GM21576 (cell line): ENCODE measurements around the gene CSNK1D.
"Not testable (repeated sequence)": the region's sequence is repeated elsewhere in the genome, so short reads cannot be mapped to it uniquely, and the experiment has no call there.

Source experiments
- ATAC-seq: cut with Tn5 transposase; IDR thresholded peaks from one replicate; pipeline ENCODE4 v1.9.1; 2021; ENCODE audit warnings: mild to moderate bottlenecking, moderate library complexity; ENCODE audit not compliant: unreplicated experiment

The CSNK1D gene

DNA sequence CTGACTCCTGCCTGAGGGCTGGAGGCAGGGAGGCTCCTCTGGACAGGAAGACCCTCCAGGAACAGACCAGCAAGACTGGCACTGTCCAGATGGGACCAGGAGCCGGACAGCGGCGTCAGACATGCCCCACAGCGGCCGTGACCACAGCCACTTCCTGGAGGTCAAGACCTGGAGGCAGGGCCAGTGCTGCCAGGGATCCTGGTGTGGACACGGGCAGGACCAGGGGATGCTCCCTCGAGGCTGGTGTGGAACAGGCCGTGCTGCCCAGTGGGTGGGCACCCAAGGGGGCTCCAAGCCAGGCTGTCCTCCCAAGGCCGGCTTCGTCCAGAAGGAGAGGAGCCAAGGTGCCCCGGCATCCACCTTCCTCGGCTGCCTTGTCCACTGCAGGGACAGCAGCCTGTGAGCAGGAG is 56.4 kb downstream of the CSNK1D start:
- ATAC-seq, result no peak

DNA sequence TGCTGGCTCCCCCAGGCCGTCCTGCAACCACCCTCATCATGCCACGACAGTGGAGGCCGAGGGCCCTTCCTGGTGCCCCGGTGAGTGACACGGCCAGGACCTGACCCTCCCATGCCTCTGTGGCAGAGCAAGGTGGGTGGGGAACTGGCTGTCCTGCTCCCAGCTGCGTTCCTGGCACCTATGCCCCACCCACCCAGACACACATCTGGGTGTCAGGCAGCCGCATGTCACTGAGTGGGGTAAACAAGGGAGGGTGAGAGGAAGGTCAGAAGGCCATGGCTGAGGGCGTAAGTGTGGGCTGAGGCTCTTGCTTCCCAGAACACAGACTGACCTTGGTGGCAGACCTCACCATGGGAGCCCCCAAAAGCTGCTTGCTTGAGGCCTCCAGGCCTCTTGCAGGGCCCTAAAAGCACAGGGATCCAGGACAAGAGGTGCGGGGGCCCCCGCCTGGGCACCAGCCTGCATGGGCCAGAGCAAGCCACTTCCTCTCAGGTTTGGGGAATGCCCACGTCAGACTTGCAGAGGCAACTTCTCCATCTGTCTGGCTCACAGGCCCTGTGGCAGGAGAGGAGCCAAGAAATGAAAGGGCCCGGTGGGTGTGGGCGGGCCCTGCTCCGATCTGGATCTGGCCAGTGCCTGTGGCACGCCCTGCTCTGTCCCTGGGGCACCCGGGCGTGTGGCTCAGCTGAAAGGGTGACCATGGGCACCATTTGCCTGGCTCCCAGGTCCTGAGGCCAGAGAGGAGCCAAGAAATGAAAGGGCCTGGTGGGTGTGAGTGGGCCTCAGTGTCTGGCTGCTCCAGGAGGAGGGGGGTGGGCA is 57.0 kb downstream of the CSNK1D start:
- no peak for ATAC-seq

DNA sequence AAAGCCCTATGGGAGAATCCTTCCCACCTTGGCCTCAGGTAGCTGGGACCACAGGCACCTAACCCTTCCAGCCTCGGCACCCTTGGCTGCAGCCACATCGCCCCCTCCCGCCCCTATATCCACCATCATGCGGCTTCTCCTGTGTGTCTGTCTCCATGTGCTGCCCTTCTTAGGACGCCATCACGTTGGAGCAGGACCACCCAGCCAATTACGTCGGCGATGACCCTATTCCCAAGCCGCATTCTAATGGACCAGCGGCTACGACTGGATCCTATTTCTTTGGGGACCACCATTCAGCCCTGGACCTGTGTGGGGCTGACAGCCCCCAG is 57.6 kb downstream of the CSNK1D start:
- ATAC-seq, result no peak

DNA sequence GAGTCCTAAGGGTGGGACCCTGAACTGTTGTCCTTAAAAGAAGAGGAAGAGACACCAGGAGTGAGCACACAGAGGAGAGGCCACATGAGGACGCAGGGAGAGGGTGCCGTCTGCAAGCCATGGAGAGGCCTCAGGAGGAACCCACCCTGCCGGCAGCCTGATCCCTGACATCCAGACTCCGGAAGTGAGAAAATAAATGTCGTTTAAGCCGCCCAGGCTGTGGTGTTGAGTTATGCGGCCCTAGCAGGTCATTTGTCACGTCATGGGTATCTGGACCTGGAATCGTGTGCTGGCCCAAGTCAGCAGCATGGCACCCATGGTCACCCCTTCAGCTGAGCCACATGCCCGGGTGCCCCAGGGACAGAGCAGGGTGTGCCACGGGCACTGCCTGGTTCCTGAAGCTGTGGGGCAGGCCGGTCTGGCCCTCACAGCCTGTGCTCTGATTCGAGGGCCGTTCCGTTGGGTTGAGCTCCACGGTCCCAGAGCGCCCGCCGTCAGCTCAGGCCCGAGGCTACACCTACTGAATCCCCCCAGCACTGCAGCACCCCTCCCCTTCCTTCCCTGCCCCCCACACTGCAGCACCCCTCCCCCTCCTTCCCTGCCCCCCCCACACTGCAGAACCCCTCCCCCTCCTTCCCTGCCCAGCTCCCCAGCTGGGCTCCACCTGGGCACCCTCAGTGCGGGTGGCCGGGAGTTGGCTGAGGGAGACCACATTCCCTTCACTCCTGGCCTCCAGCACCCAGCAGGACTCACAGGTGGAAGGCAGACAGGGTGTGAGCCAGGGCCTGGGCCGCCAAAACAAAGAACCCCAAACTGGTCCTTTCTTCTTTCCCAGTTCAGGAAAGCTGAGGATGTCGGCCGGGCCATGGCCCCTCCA is 58.2 kb downstream of the CSNK1D start:
- no peak for ATAC-seq

DNA sequence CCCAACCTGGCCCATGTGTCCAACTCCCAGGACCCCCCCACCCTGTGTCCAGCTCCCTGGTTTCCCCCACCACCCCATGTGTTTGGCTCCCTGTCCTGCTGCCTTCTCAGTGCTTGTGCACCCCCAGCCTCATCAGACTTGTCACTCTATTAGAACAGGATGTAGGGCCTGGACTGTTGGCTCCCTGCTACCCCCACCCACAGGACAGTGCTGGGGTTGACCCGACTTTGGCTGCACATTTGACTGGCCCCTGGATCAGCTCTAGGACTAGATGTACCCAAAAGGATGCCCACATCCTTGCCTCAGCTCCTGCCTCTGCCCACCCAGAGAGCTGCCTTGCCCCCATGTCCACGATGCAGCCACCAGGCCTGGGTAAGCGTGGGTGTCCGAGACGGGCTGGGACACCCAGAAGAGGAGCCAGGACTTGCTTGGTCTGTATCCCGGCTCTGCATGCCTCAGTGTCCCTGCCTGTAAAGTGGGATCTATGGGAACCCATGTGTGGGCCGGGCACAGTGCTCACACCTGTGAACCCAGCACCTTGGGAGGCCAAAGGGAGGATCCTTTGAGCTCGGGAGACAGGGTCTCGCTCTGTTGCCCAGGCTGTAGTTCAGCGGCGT is 59.4 kb downstream of the CSNK1D start:
- no peak for ATAC-seq

DNA sequence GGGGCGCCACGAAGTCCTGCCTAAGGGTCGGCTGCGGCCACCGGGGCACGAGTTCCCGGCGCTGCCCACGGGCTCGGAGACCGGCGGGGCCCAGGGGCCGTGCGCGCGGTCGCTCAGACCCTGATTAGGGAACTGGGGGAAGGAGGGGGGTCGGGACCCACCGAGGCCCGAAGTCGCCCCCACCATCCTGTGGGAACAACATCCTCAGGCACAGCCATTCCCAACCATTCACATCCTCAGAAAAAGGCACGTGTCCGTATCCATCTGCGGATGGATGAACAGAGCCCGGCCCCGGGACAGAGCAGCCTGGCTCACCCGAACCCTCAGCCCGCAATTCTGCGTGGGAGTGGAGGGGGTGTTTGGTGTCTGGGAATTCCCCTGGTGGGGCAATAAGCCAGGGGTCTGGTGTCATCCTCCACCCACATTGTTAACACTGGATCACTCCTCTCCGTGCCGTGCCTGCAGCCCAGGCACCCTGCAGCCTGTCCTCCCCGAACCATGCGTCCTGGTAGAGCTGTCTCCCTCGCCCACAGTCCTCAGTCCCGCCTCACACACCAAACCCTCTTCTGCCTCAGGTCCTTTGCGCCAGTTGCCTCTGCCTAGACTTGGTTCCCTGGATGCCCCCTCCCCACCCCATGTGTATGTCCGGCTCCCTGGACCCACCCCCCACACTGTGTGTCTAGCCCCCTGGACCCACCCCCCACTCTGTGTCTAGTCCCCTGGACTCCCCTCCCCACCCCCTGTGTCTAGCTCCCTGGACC is 60.1 kb downstream of the CSNK1D start:
- no peak for ATAC-seq

DNA sequence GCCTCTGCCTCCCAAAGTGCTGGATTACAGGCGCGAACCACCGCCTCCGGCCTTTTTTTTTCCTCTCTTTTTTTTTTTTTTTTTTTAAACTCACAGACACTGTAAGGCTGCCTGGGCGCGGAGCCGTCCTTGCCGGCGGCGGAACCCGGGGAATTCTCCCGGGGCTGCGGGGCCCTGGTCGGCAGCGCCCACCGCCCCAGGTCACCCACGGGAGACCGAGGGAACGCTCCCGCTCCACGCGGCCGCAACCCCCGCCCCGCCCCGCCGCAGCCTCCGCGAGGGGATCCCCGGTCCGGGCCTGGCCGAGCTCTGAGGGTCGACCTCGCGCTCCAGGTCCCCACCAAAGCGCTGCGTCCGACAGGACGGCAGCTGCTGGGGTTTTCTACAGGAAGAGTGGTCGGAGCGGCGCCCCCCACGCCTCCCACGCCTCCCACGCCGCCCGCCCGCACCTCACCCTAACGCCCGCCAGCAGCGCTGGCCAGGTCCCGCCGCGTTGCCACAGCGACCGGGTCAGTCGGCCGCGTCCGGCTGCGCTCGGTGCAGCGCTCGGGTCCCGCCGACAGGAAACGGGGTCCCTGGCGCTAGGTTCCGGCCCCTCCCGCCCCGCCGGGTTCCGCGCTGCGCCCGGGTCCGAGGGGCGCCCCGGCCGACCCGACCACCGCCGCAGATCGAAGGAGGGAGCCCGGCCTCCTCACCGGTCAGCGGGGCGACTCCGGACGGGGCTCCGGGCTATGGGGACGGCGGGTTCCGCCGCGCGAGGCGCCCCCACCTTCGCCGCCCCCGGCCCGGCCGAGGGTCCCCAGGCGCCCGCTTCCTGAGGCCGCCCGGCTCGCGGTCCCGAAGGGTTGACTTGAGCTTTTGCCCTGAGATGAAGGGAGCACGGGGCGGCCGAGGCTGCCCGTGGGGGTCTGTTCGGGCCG is 60.9 kb downstream of the CSNK1D start, which contains the start of gene CCDC57:
CCDC57 (minus strand) TSS at position 512 of the 920 bp plus-strand sequence. CDS start 10,898 bp downstream, outside the sequence.
- peak; percentile 55 for ATAC-seq

DNA sequence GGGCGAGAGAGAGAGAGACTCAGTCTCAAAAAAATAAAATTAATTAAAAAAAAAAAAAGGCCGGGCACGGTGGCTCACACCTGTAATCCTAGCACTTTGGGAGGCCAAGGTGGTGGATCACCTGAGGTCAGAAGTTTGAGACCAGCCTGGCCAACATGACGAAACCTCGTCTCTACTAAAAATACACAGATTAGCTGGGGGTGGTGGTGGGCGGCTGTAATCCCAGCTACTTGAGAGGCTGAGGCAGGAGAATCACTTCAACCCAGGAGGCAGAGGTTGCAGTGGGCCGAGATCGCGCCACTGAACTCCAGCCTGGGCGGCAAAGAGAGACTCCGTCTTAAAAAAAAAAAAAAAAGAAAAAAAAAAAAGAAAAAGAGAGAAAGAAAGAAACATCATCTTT is 62.8 kb downstream of the CSNK1D start:
- not testable (repeated sequence) for ATAC-seq

DNA sequence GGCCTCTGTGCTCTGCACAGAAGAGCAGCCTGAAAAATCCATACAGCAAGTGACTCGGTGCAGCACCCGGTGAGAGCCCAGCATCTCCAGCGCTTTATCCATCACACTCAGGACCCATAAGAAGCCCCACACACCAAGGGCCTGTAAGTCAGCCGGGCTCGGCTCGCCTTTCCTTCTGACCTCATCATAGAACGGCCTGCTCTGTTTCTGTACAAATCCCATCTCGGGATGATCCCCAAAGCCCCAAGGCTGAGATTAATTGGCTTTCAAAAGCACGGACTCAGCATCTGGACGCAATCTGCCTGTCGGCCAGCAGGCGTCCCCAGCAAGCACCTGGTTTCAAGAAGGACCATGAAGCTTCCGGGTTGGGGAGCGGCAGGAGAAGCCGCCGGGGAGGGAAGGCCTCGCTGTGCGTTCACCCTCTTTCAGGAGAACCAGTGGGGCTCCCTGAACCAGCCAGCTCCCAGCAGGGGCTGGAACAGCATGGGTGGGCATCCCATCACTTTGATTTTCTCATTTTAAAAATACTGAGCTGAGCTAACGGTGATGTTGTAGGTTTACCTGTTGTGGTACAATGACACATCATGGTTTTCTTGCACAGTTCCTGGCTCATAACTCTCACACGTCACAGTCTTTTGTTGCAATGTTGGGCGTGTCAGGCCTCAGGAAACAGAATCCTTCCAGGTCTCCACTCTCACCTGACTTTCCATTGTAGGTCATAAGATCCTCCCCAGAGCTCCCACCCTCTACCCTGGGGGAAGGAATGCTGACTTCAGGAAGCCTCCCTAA is 67.6 kb downstream of the CSNK1D start:
- peak; percentile 64 for ATAC-seq

DNA sequence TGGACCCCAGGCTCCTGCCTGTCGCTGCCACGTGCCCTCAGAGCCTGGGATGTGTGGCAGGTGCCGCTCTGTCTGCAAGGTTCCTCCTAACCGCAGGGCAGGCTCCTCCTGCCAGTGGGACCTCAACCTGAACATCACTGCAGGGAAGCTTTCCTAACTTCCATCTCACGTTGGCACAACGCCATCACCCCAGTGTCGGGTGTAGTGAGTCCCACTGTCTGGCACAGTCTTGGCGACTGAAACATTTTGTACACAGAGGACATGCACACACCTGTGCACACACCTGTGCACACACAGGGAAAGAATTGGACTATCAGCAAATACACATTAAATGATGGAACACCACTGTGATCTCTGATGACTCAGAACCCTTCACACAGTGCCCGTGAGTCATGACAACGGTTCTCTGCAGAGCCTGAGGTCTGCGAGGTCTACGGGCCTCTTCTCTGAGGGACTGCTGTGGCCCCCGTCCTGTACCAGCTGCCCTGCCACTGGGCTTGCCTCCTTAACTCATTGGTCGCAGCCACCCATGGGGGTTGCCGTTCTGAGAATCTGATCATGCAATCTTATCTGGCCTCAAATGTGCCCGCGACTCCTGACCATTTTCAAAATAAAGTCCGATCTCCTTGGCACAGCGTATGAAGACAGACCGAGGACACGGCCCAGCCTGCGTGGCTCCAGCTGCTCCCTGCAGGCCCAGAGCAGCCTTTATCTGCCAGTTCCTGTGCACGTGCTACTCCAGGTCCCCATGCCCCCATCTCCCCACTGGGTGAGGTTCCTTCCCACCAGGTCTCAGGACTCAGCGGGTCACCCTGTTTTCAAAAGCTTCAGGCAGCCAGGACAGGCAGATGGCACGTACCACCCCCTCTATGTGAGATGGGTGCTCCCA is 68.4 kb downstream of the CSNK1D start:
- ATAC-seq, result no peak

DNA sequence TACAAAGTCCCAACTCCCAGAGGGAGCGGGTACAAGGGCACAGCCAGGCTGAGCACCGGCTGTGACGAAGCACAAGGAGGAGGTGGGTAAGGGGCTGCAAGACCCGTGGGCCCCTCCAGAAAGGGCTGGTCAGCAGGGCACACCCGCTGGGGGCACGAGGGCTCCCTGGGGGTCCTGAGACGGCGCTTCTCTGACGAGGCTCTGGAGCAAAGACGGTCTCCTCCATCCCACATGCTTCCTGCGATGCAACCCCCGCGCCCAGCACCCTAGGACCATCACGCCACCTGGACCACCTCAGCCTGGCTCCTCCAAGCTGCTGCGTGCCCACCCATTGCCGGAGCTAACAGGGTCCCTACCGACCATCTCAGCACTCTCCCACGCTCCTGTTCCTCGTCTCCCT is 69.6 kb downstream of the CSNK1D start:
- no peak for ATAC-seq

DNA sequence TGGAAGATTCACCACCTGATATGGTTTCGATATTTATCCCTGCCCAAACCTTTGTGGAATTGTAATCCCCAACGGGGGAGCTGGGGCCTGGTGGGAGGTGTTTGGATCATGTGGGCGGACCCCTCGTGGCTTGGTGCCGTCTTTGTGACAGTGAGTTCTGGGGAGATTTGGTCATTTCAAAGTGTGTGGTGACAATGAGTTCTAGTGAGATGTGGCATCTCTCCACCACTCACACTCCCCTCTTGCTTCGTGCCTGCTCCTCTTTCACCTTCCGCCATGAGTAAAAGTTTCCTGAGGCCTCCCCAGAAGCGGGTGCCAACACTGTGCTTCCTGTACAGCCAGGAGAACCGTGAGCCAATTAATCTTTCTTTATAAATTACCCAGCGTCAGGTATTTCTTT is 70.5 kb downstream of the CSNK1D start:
- no peak for ATAC-seq

DNA sequence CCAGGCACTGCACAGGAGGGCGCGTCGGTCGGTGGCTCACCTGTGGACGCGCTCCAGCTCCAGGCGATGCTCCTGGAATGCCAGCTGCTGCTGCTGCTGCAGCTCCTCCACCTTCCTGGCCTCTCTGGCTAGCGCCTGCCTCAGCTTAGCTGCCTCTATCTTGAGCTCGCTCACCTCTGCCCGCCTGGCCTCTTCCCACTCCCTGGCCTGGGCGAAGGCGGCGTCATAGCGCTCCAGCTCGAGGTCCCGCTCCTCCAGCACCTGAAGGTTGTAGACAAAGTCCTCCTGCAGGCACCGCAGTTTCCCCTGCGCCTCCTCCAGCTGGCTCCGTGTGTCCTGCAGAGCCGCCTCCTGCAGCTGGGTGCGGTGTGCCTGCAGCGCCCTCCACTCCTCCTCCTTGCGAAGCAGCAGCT is 72.0 kb downstream of the CSNK1D start:
- ATAC-seq, result no peak

DNA sequence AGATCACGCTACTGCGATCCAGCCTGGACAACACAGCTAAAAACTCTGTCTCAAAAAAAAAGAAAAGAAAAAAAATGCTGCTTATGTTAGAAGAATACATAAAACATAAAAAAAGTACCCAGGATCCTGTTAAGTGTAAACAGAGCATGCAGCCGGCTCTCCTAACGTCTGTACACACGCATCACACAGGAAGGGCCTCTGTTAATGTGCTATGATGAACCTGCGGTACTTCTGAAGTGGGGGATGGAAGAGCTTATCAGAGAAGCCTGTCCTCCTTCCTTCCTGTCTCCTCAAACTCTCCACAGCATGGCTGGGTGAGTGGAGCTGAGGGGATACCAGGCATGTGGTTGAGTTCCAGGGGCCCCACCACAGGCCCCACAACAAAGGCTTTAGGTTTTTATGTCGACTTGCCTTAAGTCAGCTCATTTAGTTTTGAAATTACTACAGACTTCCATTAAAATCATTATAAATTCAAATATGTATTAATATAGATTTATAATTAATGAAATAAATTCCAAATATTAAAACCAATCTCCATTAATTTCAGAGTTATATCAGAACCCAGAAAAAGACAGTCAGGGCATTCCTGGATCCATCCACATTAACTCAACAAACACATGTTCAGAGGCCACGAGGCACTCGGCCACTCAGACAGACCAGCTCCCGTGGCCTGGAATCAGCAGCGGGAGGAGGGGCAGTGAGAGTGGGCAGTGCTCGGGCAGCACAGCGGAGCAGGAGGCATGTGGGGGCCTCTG is 72.6 kb downstream of the CSNK1D start:
- ATAC-seq, result no peak

DNA sequence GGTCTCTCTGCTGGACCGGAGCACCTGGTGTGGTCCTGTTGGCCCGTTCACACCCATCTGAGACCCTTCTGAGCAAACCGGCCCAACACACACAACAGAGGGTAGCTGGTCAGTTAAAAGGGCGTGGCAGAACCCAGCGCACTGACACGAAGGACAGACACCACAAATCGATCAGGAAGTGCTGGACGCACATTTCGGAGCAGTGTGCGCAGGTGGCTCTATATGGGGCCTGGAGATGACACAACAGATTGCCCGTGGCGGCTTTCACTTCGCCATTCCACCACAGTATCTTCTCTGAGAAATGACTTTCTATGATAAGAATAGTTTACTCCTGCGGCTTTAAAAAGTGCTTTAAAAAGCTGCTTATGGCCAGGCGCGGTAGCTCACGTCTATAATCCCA is 73.4 kb downstream of the CSNK1D start:
- no peak for ATAC-seq

DNA sequence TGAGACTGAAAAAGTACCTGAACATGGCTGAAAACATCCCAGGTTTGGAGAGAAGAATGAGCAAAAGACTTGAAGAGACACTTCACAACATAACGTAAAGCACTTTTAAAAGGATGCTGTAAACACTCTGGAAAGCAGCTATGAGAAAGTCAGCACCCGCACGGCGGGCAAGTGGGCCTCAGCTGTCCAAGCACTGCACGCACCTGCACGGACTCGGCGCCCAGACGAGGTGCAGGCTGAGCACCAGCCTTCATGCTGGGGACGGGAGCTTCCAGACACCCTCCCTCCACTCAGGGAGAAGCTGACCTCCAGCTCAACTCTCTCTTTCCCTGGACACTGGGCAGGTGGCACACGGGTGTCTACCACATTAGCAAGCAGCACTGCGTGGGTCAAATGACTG is 74.0 kb downstream of the CSNK1D start:
- ATAC-seq, result no peak

DNA sequence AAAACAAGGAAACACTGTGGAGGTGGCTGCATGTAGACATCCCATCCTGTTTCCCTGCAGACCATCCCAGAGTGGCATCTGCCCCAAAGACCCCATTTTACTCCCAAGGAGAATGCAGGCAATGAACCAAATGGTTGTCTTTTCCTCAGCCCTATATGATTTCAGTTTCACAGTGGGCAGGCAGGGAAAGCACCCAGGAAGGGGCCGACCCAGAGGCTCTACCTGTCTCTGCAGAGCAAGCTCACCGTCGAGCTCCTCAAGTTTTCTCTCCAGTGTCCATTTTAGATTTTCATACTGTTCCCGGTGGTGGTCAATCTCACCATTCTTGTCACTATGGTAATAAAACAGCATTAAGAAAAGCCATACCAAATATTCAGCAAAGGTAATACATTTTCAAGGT is 75.4 kb downstream of the CSNK1D start:
- ATAC-seq, result no peak
